Uterus (tissue), 2 donors: ENCODE results near the gene COL13A1.

Experiments
- POLR2A ChIP-seq, 2 donors: fragments of 450-650 bp; IDR thresholded peaks; one replicate each; pipeline ENCODE4 v1.6.1; 2016; ENCODE audit warnings: antibody characterized with exemption in 2 of 2, mild to moderate bottlenecking in 1 of 2, moderate library complexity in 1 of 2
- TF ChIP-seq, protein P1 (sequence below), 4 experiments: fragments of 200-600 bp in 2 of 4; fragments of 450-650 bp in 2 of 4; sonication (generic) in 2 of 4; IDR thresholded peaks; one replicate each; pipeline ENCODE4 v1.5.1; 2016 to 2019; ENCODE audit warnings: antibody characterized with exemption in 4 of 4, mild to moderate bottlenecking in 2 of 4, moderate library complexity in 1 of 4

DNA sequence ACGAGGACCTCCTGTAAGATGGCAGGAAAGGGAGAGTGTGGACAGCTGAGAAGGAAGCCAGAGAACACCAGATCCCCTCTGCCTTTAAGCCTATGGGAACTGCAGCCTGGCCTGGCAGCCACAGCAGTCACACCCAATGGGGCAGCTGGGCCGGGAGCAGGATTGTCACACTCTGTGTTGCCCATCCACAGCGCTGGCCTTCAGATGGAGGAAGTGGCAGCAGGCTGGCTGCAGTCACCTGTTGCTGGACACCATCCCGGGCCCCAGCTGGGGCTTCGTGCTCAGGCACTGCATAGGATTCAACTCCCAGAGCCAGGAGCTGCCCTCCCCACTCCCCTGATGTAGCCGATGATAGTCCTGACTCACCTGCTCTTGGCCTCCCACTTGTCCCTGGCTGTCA lies 114.4 kb downstream of the COL13A1 start:
- TF ChIP-seq, protein P1, sequence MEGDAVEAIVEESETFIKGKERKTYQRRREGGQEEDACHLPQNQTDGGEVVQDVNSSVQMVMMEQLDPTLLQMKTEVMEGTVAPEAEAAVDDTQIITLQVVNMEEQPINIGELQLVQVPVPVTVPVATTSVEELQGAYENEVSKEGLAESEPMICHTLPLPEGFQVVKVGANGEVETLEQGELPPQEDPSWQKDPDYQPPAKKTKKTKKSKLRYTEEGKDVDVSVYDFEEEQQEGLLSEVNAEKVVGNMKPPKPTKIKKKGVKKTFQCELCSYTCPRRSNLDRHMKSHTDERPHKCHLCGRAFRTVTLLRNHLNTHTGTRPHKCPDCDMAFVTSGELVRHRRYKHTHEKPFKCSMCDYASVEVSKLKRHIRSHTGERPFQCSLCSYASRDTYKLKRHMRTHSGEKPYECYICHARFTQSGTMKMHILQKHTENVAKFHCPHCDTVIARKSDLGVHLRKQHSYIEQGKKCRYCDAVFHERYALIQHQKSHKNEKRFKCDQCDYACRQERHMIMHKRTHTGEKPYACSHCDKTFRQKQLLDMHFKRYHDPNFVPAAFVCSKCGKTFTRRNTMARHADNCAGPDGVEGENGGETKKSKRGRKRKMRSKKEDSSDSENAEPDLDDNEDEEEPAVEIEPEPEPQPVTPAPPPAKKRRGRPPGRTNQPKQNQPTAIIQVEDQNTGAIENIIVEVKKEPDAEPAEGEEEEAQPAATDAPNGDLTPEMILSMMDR (IDR thresholded peaks at IDR 0.05) = no peak
- TF ChIP-seq POLR2A (IDR thresholded peaks at IDR 0.05) = no peak
